ENCODE measurements around the gene TP53I13.

TP53I13 gene

GRCh38 chr17:29590411-29591145, 22.1 kb downstream of the TP53I13 start:
- peak overlapping the region; percentile 42 for H3K4me3 ChIP-seq (ENCODE audit: control insufficient read depth, low read depth, low read length)
- TF ChIP-seq CTCF (conservative IDR thresholded peaks at IDR 0.05; ENCODE audit: control insufficient read depth, insufficient read depth, low read depth, low read length): no peak
- DNase-seq (ENCODE audit: low read depth): peak; percentile 78

- TF ChIP-seq CTCF (conservative IDR thresholded peaks at IDR 0.05; ENCODE audit: control insufficient read depth, insufficient read depth, low read depth, low read length): no peak
- H3K4me3 ChIP-seq (ENCODE audit: control insufficient read depth, low read depth, low read length): peak overlapping the region; percentile 29
- peak; percentile 65 for DNase-seq (ENCODE audit: low read depth)
Observed at GRCh38 chr17:29591146-29591736, 22.7 kb downstream of the TP53I13 start.

- H3K4me3 ChIP-seq (ENCODE audit: control insufficient read depth, low read depth, low read length): peak overlapping the region; percentile 29
- peak; percentile 70 for DNase-seq (ENCODE audit: low read depth)
- peak; percentile 74 for TF ChIP-seq CTCF (conservative IDR thresholded peaks at IDR 0.05; ENCODE audit: control insufficient read depth, insufficient read depth, low read depth, low read length)
Observed at GRCh38 chr17:29591737-29592608, 23.5 kb downstream of the TP53I13 start.

- no peak for DNase-seq (ENCODE audit: low read depth)
- TF ChIP-seq CTCF (conservative IDR thresholded peaks at IDR 0.05; ENCODE audit: control insufficient read depth, insufficient read depth, low read depth, low read length): no peak
- H3K4me3 ChIP-seq (ENCODE audit: control insufficient read depth, low read depth, low read length): peak within 1 kb of the TSS; percentile 57
Observed at GRCh38 chr17:29592850-29593551, 24.5 kb downstream of the TP53I13 start, which contains the start of gene ANKRD13B. Gene ANKRD13B (plus strand): TSS chr17:29593132. CDS start chr17:29593622, 490 bp downstream.

GRCh38 chr17:29593591-29594518, 25.4 kb downstream of the TP53I13 start:
- TF ChIP-seq CTCF (conservative IDR thresholded peaks at IDR 0.05; ENCODE audit: control insufficient read depth, insufficient read depth, low read depth, low read length): peak; percentile 22
- DNase-seq (ENCODE audit: low read depth): no peak
- H3K4me3 ChIP-seq (ENCODE audit: control insufficient read depth, low read depth, low read length): peak overlapping the region; percentile 57

All from fibroblast of mammary gland (primary cell).